ENCODE results near the gene ASCL2. TPM values are rescaled to one million over a fixed set of nuclear protein-coding genes. Genes with fewer than 3 reads are reported as not detected.

Gene ASCL2
- total and polyA plus RNA-seq, 2 of the 4 experiments (the other 2 are of a cell fraction): not detected

DNA sequence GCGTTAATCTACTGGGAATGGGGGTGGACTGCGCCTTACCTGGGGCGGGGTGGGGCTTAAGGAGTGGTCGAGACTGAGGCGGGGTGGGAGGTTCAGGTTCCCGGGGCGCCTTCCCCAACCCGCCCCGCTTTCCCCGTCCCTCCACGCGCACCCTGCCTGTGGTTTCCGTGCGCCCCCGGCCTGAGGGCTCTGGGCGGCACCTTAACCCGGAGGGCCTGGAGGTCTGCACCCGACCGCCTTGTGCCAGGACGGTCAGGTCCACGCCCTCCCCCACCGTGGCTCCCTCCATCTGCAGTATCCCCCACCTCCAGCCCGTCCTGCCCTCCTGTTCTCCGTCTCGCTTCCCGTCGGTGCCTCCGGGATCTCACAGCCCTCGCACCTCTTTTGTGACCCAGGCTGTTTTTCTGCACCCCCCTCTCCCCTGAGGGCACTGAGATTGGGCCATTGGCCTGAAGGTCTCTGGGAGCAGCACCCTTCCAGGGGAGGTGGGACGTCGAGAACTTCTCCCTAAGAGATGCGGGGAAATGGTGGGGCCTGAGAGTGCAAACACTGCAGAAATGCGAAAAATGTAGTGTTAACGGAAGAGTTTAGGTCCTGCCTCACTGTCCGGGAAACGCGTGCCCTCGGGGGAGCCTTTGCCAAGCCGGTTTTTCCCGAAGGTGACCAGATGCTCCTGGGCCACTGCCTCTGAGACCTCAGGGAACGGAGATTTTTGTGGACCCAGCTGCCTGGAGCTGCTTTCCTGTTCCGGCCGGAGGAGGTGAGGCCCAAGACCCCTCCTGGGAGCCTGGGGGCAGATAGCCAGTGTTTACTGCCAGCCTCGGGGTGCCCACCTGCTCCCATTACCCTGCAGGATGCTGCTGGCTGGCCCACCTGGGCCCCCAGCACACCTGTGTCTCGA is 1.2 kb upstream of the ASCL2 start (continued):
- no peak for TF ChIP-seq RFX5 (IDR thresholded peaks at IDR 0.05; ENCODE audit: low read depth, low read length)

DNA sequence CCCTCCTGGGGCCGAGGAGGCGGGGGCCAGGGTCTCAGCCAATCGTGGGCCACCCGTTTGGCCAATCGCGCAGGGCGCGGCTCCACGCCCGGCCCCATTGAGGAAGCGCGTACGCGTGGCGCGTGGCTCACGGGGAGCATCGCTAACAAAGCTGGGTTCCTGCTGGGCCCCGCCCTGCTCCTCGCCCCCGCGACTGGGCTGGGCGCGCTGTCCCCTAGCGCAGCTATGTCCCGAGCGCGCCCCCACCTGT is 614 bp upstream of the ASCL2 start:
- DNase-seq (no peak), ATAC-seq (ENCODE audit: low read depth) (no peak)
- H3K9me1 ChIP-seq (ENCODE audit: insufficient read depth, low read length): no peaks in the 10 kb centered on the region
- peaks cover 83% of the 10 kb centered on the region for H3K27me3 ChIP-seq (ENCODE audit: control insufficient read depth, insufficient read depth, low read length)
- no peak overlapping the region for H3K4ac ChIP-seq (ENCODE audit: low read depth, low read length)
- no peak overlapping the region for H4K8ac ChIP-seq (ENCODE audit: low read depth in 2 of 2, low read length in 2 of 2)
- no peak overlapping the region for H3K18ac ChIP-seq (ENCODE audit: low read depth, low read length)
- no peak overlapping the region for H3K9ac ChIP-seq (ENCODE audit: low read depth, low read length)
- H3K27ac ChIP-seq (ENCODE audit: insufficient read depth, low read length): no peak overlapping the region
- H3K56ac ChIP-seq (ENCODE audit: extremely low read depth, insufficient read depth, low read length): no peak overlapping the region
- no peak overlapping the region for H3K14ac ChIP-seq (replicated peaks; ENCODE audit: low read depth, low read length)
- no peaks in the 10 kb centered on the region for H4K20me1 ChIP-seq (ENCODE audit: insufficient read depth, low read length)
- no peak overlapping the region for H3K23ac ChIP-seq (ENCODE audit: low read depth, low read length)
- no peak overlapping the region for H3K4me3 ChIP-seq (ENCODE audit: insufficient read depth, low read depth, low read length)
- H4K5ac ChIP-seq (ENCODE audit: low read depth, low read length): no peak overlapping the region
- dilution Hi-C loops (cut with HindIII; ENCODE audit: low sequenced_read_pairs, unreplicated experiment) (no loop called here), in situ Hi-C loops (cut with MboI; ENCODE audit: low sequenced_read_pairs) (no loop called here), intact Hi-C loops (cut with micrococcal nuclease) (no loop called here)
- no peaks in the 10 kb centered on the region for H3K9me3 ChIP-seq (ENCODE audit: control insufficient read depth, insufficient read depth, low read length)
- no peak overlapping the region for H2BK20ac ChIP-seq (ENCODE audit: low read depth, low read length)
- ChIA-PET POLR2A (ENCODE audit: unreplicated experiment) (no interaction called here), CTCF (no interaction called here)
- H2BK5ac ChIP-seq (ENCODE audit: low read depth, low read length, poor library complexity, severe bottlenecking): no peak overlapping the region
- H4K91ac ChIP-seq (ENCODE audit: insufficient read depth, low read depth, low read length): no peak overlapping the region
- H3K4me2 ChIP-seq (ENCODE audit: low read depth, low read length): no peak overlapping the region
- no peaks in the 10 kb centered on the region for H3K36me3 ChIP-seq (ENCODE audit: control insufficient read depth, insufficient read depth, low read length)
- 4% methylated on average over 15 of the region's 28 CpGs; no CpG with 5 or more reads in 1 of the 2 experiments for WGBS, 2 experiments (ENCODE audit: extremely low coverage in 2 of 2, insufficient read length in 1 of 2)
- no peak overlapping the region for H2BK15ac ChIP-seq (ENCODE audit: low read depth, low read length)
- H2AK5ac ChIP-seq (ENCODE audit: low read depth, low read length): no peak overlapping the region
- no TSS peak for BruUV-seq (replicated peaks)
- no peak overlapping the region for H2AK9ac ChIP-seq (replicated peaks; ENCODE audit: low read depth, low read length, poor library complexity)
- no peaks in the 10 kb centered on the region for H3K4me1 ChIP-seq (ENCODE audit: control insufficient read depth, insufficient read depth, low read length)
- H2BK120ac ChIP-seq (ENCODE audit: low read depth, low read length): no peak overlapping the region
- no peak overlapping the region for H2AFZ ChIP-seq (replicated peaks; ENCODE audit: low read length, poor library complexity)
- H3K79me1 ChIP-seq (ENCODE audit: low read depth in 1 of 2, low read length in 2 of 2): no peaks in the 10 kb centered on the region
- no peak for TF ChIP-seq RAD21 (IDR thresholded peaks at IDR 0.05; ENCODE audit: low read length)
- no peak for TF ChIP-seq BHLHE40 (IDR thresholded peaks at IDR 0.05; ENCODE audit: low read depth, low read length)
- TF ChIP-seq RFX5 (IDR thresholded peaks at IDR 0.05; ENCODE audit: low read depth, low read length): no peak
- TF ChIP-seq CTCF (conservative IDR thresholded peaks at IDR 0.05; ENCODE audit: low read depth, low read length): no peak
- no peak for TF ChIP-seq MAFK (IDR thresholded peaks at IDR 0.05; ENCODE audit: low read depth, low read length)
- no peak for TF ChIP-seq MAZ (IDR thresholded peaks at IDR 0.05; ENCODE audit: borderline replicate concordance, low read depth, low read length)
- no peak for TF ChIP-seq RCOR1 (IDR thresholded peaks at IDR 0.05; ENCODE audit: insufficient replicate concordance, low read length)
- TF ChIP-seq CHD1 (IDR thresholded peaks at IDR 0.05; ENCODE audit: low read depth, low read length): no peak
- no peak for TF ChIP-seq NFE2L2 (IDR thresholded peaks at IDR 0.05; ENCODE audit: low read depth, low read length)
- TF ChIP-seq, protein P1, sequence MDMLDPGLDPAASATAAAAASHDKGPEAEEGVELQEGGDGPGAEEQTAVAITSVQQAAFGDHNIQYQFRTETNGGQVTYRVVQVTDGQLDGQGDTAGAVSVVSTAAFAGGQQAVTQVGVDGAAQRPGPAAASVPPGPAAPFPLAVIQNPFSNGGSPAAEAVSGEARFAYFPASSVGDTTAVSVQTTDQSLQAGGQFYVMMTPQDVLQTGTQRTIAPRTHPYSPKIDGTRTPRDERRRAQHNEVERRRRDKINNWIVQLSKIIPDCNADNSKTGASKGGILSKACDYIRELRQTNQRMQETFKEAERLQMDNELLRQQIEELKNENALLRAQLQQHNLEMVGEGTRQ (IDR thresholded peaks at IDR 0.05; ENCODE audit: low read depth, low read length): no peak
- TF ChIP-seq, protein P2, sequence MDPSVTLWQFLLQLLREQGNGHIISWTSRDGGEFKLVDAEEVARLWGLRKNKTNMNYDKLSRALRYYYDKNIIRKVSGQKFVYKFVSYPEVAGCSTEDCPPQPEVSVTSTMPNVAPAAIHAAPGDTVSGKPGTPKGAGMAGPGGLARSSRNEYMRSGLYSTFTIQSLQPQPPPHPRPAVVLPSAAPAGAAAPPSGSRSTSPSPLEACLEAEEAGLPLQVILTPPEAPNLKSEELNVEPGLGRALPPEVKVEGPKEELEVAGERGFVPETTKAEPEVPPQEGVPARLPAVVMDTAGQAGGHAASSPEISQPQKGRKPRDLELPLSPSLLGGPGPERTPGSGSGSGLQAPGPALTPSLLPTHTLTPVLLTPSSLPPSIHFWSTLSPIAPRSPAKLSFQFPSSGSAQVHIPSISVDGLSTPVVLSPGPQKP (IDR thresholded peaks at IDR 0.05; ENCODE audit: borderline replicate concordance, low read depth, low read length): no peak
- no peak for TF ChIP-seq FOS (IDR thresholded peaks at IDR 0.05; ENCODE audit: low read depth, low read length)
- no peak for TF ChIP-seq CEBPB (IDR thresholded peaks at IDR 0.05; ENCODE audit: low read depth, low read length)
- no peak for TF ChIP-seq POLR2A (IDR thresholded peaks at IDR 0.05; ENCODE audit: low read depth, low read length)

Measured in IMR-90 (cell line).